HEK293 (cell line): Measurements from ENCODE around the gene TSC22D2.
A peak's percentile ranks its signal among the peaks of the same experiment; 100 is the strongest.

Experiments
- CTCF ChIA-PET: fragments of 350-600 bp; formaldehyde crosslinking; extraction: SDS; loops from one replicate; lab custom pipeline; 2021; ENCODE audit warnings: antibody characterized with exemption; lab: Yijun Ruan, JAX
- POLR2A ChIA-PET: fragments of 300-600 bp; formaldehyde crosslinking; extraction: SDS; loops from one replicate; lab custom pipeline; 2020; ENCODE audit warnings: antibody characterized with exemption, inconsistent platforms; lab: Yijun Ruan, JAX
- H3K27ac ChIP-seq: fragments of 200-500 bp; sonication (Bioruptor generic); 2 replicates; pipeline ENCODE4 v1.5.1; 2014; ENCODE audit warnings: low read depth, low read length, control low read depth, inconsistent platforms; ENCODE audit errors: extremely low read depth
- H3K36me3 ChIP-seq, 2 experiments: fragments of 200-500 bp in 1 of 2; sonication (Bioruptor generic) in 1 of 2; 1 replicate in 1 of 2; 2 replicates in 1 of 2; pipeline ENCODE4 v1.5.1; 2014 to 2017; ENCODE audit warnings: inconsistent platforms in 2 of 2, low read length in 2 of 2; ENCODE audit not compliant: control insufficient read depth in 2 of 2, insufficient read depth in 1 of 2
- H3K4me1 ChIP-seq: fragments of 200-500 bp; sonication (Bioruptor generic); 2 replicates; pipeline ENCODE4 v1.5.1; 2014; ENCODE audit warnings: mild to moderate bottlenecking, low read length, inconsistent platforms; ENCODE audit not compliant: control insufficient read depth, insufficient read depth
- H3K4me3 ChIP-seq: 2 replicates; pipeline ENCODE4 v1.5.1; 2011; ENCODE audit warnings: low read depth, mild to moderate bottlenecking, control low read depth, low read length, moderate library complexity
- H3K9me3 ChIP-seq: fragments of 200-500 bp; sonication (Bioruptor generic); 2 replicates; pipeline ENCODE4 v1.5.1; 2014; ENCODE audit warnings: low read depth, low read length, inconsistent platforms; ENCODE audit not compliant: control insufficient read depth, insufficient read depth
- BCL11A ChIP-seq: fragments of 450-650 bp; formaldehyde crosslinking; IDR thresholded peaks from 2 replicates; pipeline ENCODE4 v1.5.1; 2016; ENCODE audit warnings: low read depth, missing biosample characterization, missing genetic modification characterization
- BCL11B ChIP-seq: fragments of 450-650 bp; formaldehyde crosslinking; IDR thresholded peaks from 2 replicates; pipeline ENCODE4 v1.5.1; 2016; ENCODE audit warnings: low read depth, missing biosample characterization, missing genetic modification characterization
- CTCF ChIP-seq: fragments of 450-650 bp; formaldehyde crosslinking; IDR thresholded peaks from 2 replicates; pipeline ENCODE4 v1.5.1; 2016; ENCODE audit warnings: missing biosample characterization, missing genetic modification characterization
- FEZF1 ChIP-seq: fragments of 450-650 bp; formaldehyde crosslinking; IDR thresholded peaks from 2 replicates; pipeline ENCODE4 v1.5.1; 2016; ENCODE audit warnings: missing biosample characterization, missing genetic modification characterization
- GLI2 ChIP-seq: fragments of 450-650 bp; formaldehyde crosslinking; IDR thresholded peaks from 2 replicates; pipeline ENCODE4; 2017; ENCODE audit warnings: missing biosample characterization, missing genetic modification characterization, low read depth, borderline replicate concordance
- HOXA7 ChIP-seq: sonication (generic); formaldehyde crosslinking; IDR thresholded peaks from 2 replicates; pipeline ENCODE4 v1.8.1; 2022; ENCODE audit warnings: missing genetic modification reagents, borderline replicate concordance
- IKZF3 ChIP-seq: fragments of 450-650 bp; IDR thresholded peaks from 2 replicates; pipeline ENCODE4 v1.5.0; 2018; ENCODE audit warnings: missing biosample characterization, mild to moderate bottlenecking, missing genetic modification characterization, moderate library complexity
- KLF17 ChIP-seq: fragments of 450-650 bp; formaldehyde crosslinking; IDR thresholded peaks from 2 replicates; pipeline ENCODE4 v1.5.1; 2016; ENCODE audit warnings: missing biosample characterization, missing genetic modification characterization
- PATZ1 ChIP-seq: fragments of 450-650 bp; formaldehyde crosslinking; IDR thresholded peaks from 2 replicates; pipeline ENCODE4 v1.5.1; 2016; ENCODE audit warnings: missing biosample characterization, missing genetic modification characterization
- YY1 ChIP-seq: fragments of 450-650 bp; formaldehyde crosslinking; IDR thresholded peaks from 2 replicates; pipeline ENCODE4 v1.5.1; 2018; ENCODE audit warnings: missing biosample characterization, missing genetic modification characterization
- ZBTB21 ChIP-seq: fragments of 450-650 bp; formaldehyde crosslinking; IDR thresholded peaks from 2 replicates; pipeline ENCODE4 v1.5.1; 2017; ENCODE audit warnings: missing biosample characterization, missing genetic modification characterization
- ZBTB48 ChIP-seq: fragments of 450-650 bp; formaldehyde crosslinking; IDR thresholded peaks from 2 replicates; pipeline ENCODE4 v1.5.1; 2016; ENCODE audit warnings: missing biosample characterization, missing genetic modification characterization
- ZFHX2 ChIP-seq: fragments of 450-650 bp; formaldehyde crosslinking; conservative IDR thresholded peaks from 2 replicates; pipeline ENCODE4 v1.5.1; 2016; ENCODE audit warnings: missing biosample characterization, missing genetic modification characterization
- ZFP3 ChIP-seq: fragments of 450-650 bp; formaldehyde crosslinking; IDR thresholded peaks from 2 replicates; pipeline ENCODE4 v1.5.1; 2016; ENCODE audit warnings: low read depth, missing biosample characterization, missing genetic modification characterization
- ZFP37 ChIP-seq: fragments of 450-650 bp; formaldehyde crosslinking; IDR thresholded peaks from 2 replicates; pipeline ENCODE4 v1.5.1; 2016; ENCODE audit warnings: missing biosample characterization, missing genetic modification characterization
- ZNF23 ChIP-seq: fragments of 450-650 bp; formaldehyde crosslinking; IDR thresholded peaks from 2 replicates; pipeline ENCODE4 v1.5.1; 2016; ENCODE audit warnings: missing biosample characterization, missing genetic modification characterization, borderline replicate concordance
- ZNF280D ChIP-seq: fragments of 450-650 bp; formaldehyde crosslinking; IDR thresholded peaks from 2 replicates; pipeline ENCODE4 v1.5.1; 2016; ENCODE audit warnings: missing biosample characterization, missing genetic modification characterization
- ZNF350 ChIP-seq: fragments of 450-650 bp; formaldehyde crosslinking; IDR thresholded peaks from 2 replicates; pipeline ENCODE4 v1.5.0; 2017; ENCODE audit warnings: missing biosample characterization, mild to moderate bottlenecking, missing genetic modification characterization
- ZNF366 ChIP-seq: fragments of 450-650 bp; formaldehyde crosslinking; conservative IDR thresholded peaks from 2 replicates; pipeline ENCODE4 v1.5.1; 2016; ENCODE audit warnings: missing biosample characterization, missing genetic modification characterization
- ZNF449 ChIP-seq: fragments of 450-650 bp; formaldehyde crosslinking; IDR thresholded peaks from 2 replicates; pipeline ENCODE4 v1.5.1; 2017; ENCODE audit warnings: missing biosample characterization, mild to moderate bottlenecking, missing genetic modification characterization, moderate library complexity
- ZNF473 ChIP-seq: fragments of 450-650 bp; formaldehyde crosslinking; IDR thresholded peaks from 2 replicates; pipeline ENCODE4 v1.5.1; 2017; ENCODE audit warnings: missing biosample characterization, missing genetic modification characterization
- ZNF514 ChIP-seq: fragments of 450-650 bp; formaldehyde crosslinking; IDR thresholded peaks from 2 replicates; pipeline ENCODE4 v1.5.1; 2016; ENCODE audit warnings: missing biosample characterization, missing genetic modification characterization
- ZNF544 ChIP-seq: fragments of 450-650 bp; formaldehyde crosslinking; IDR thresholded peaks from 2 replicates; pipeline ENCODE4 v1.5.0; 2017; ENCODE audit warnings: missing biosample characterization, missing genetic modification characterization
- ZNF624 ChIP-seq: fragments of 450-650 bp; formaldehyde crosslinking; IDR thresholded peaks from 2 replicates; pipeline ENCODE4 v1.5.1; 2017; ENCODE audit warnings: missing biosample characterization, missing genetic modification characterization
- ZNF639 ChIP-seq: fragments of 450-650 bp; formaldehyde crosslinking; IDR thresholded peaks from 2 replicates; pipeline ENCODE4 v1.5.1; 2016; ENCODE audit warnings: missing biosample characterization, missing genetic modification characterization

TSC22D2 gene

GRCh38 chr3:150367757-150368156 is 40.3 kb upstream of the TSC22D2 start (continued):
- TF ChIP-seq ZNF280D (tag by site-specific recombination) (no peak), PATZ1 (tag by site-specific recombination) (no peak), ZNF514 (no peak), ZNF639 (tag by site-specific recombination) (no peak), KLF17 (tag by site-specific recombination) (no peak), ZNF350 (tag by site-specific recombination) (no peak), BCL11A (tag by site-specific recombination) (no peak)

GRCh38 chr3:150370122-150370602 is 37.9 kb upstream of the TSC22D2 start:
- Histone ChIP-seq H3K4me1 (no peaks in the 10 kb centered on the region), H3K9me3 (no peaks in the 10 kb centered on the region), H3K36me3 (no peaks in the 10 kb centered on the region), H3K4me3 (peak overlapping the region; percentile 33), H3K27ac (no peak overlapping the region)
- ChIA-PET CTCF (no interaction called here), POLR2A (no interaction called here)
- TF ChIP-seq ZNF449 (tag by site-specific recombination) (no peak), ZNF23 (no peak), ZFP37 (tag by site-specific recombination) (no peak), ZNF366 (tag by site-specific recombination) (peak; percentile 82), FEZF1 (tag by site-specific recombination) (no peak), CTCF (tag by site-specific recombination) (no peak; the same call in 1 of the 2 replicates), ZNF473 (tag by site-specific recombination) (no peak), GLI2 (no peak), ZFHX2 (tag by site-specific recombination) (no peak), ZBTB21 (no peak), IKZF3 (tag by site-specific recombination) (peak; percentile 19; the same call in 1 of the 2 replicates), BCL11B (tag by site-specific recombination) (no peak), ZBTB48 (tag by site-specific recombination) (peak; percentile 88), YY1 (tag by site-specific recombination) (no peak), HOXA7 (CRISPR knock-in tag) (no peak), ZNF624 (tag by site-specific recombination) (no peak), ZNF544 (no peak), ZFP3 (tag by site-specific recombination) (no peak)
